ENCODE data around the gene PAQR6.

The PAQR6 gene

DNA sequence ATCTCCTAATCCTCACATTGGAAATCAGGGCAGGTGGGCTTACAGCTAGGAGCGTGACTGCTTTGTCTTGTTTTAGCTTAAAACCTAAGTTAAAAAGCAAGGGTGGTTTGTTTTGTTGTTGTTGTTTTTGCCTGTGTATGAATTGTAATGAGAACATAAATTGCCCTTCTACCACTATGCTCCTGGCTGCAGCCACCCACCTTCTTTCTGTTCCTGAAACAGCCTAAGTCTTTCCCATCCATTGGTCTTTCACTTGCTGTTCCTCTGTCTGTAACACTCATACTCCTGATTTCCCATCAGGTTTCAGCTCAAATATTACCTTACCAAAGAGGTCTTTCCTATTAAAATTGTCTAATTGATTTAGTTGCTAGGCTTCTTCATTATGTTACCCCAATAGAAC is 35.7 kb upstream of the PAQR6 start:
- Histone ChIP-seq H3K9ac (ENCODE audit: low read length in 2 of 2) (peak overlapping the region; percentile 87 to 93), H3K36me3 (ENCODE audit: control insufficient read depth in 2 of 2, insufficient read depth in 2 of 2, low read length in 2 of 2) (peaks cover under 1 to 8% of the 10 kb centered on the region in 2 donors), H3K27ac (ENCODE audit: low read length) (no peak overlapping the region)

GRCh38 chr1:156282479-156283222 is 34.8 kb upstream of the PAQR6 start, which contains the start of gene SMG5:
SMG5 (minus strand) TSS chr1:156282825; CDS start chr1:156282680, 145 bp downstream.
- H3K27me3 ChIP-seq (ENCODE audit: control insufficient read depth in 1 of 2, insufficient read depth in 2 of 2, low read length in 2 of 2) = no peaks in the 10 kb centered on the region
- peak within 1 kb of the TSS; percentile 83 to 95 for H3K4me3 ChIP-seq (ENCODE audit: low read length in 2 of 2)
- no peaks in the 10 kb centered on the region for H3K9me3 ChIP-seq (ENCODE audit: control insufficient read depth in 2 of 2, low read length in 2 of 2)
- peak within 1 kb of the TSS; percentile 76 for H3K27ac ChIP-seq (ENCODE audit: low read length)
- H3K9ac ChIP-seq (ENCODE audit: low read length in 2 of 2) = peak within 1 kb of the TSS; percentile 87 to 93
- H3K36me3 ChIP-seq (ENCODE audit: control insufficient read depth in 2 of 2, insufficient read depth in 2 of 2, low read length in 2 of 2) = peaks cover 5 to 15% of the 10 kb centered on the region in 2 donors
- H3K4me1 ChIP-seq (ENCODE audit: control insufficient read depth, insufficient read depth, low read length) = peaks cover 18% of the 10 kb centered on the region

More for the DNA sequence above, 35.7 kb upstream of the PAQR6 start:
- Histone ChIP-seq H3K9me3 (ENCODE audit: control insufficient read depth in 2 of 2, low read length in 2 of 2) (no peaks in the 10 kb centered on the region), H3K27me3 (ENCODE audit: control insufficient read depth in 1 of 2, insufficient read depth in 2 of 2, low read length in 2 of 2) (no peaks in the 10 kb centered on the region), H3K4me3 (ENCODE audit: low read length in 2 of 2) (peak overlapping the region; percentile 83 to 95), H3K4me1 (ENCODE audit: control insufficient read depth, insufficient read depth, low read length) (peaks cover 18% of the 10 kb centered on the region)

- Histone ChIP-seq H3K27ac (ENCODE audit: low read length) (peak overlapping the region; percentile 76), H3K27me3 (ENCODE audit: control insufficient read depth in 1 of 2, insufficient read depth in 2 of 2, low read length in 2 of 2) (no peaks in the 10 kb centered on the region), H3K9me3 (ENCODE audit: control insufficient read depth in 2 of 2, low read length in 2 of 2) (no peaks in the 10 kb centered on the region), H3K36me3 (ENCODE audit: control insufficient read depth in 2 of 2, insufficient read depth in 2 of 2, low read length in 2 of 2) (peaks cover 9 to 21% of the 10 kb centered on the region in 2 donors), H3K4me1 (ENCODE audit: control insufficient read depth, insufficient read depth, low read length) (peaks cover 18% of the 10 kb centered on the region), H3K9ac (ENCODE audit: low read length in 2 of 2) (peak overlapping the region; percentile 87 to 90), H3K4me3 (ENCODE audit: low read length in 2 of 2) (peak overlapping the region; percentile 83 to 95)
Measured at GRCh38 chr1:156281693-156282478, 34.0 kb upstream of the PAQR6 start.

GRCh38 chr1:156281281-156281680 is 33.4 kb upstream of the PAQR6 start:
- Histone ChIP-seq H3K9ac (ENCODE audit: low read length in 2 of 2) (peak overlapping the region; percentile 47 to 87), H3K9me3 (ENCODE audit: control insufficient read depth in 2 of 2, low read length in 2 of 2) (no peaks in the 10 kb centered on the region), H3K4me1 (ENCODE audit: control insufficient read depth, insufficient read depth, low read length) (peaks cover 18% of the 10 kb centered on the region), H3K4me3 (ENCODE audit: low read length in 2 of 2) (peak overlapping the region; percentile 83 to 95), H3K27ac (ENCODE audit: low read length) (no peak overlapping the region), H3K27me3 (ENCODE audit: control insufficient read depth in 1 of 2, insufficient read depth in 2 of 2, low read length in 2 of 2) (no peaks in the 10 kb centered on the region), H3K36me3 (ENCODE audit: control insufficient read depth in 2 of 2, insufficient read depth in 2 of 2, low read length in 2 of 2) (peaks cover 15 to 27% of the 10 kb centered on the region in 2 donors)

GRCh38 chr1:156279837-156280236 is 32.0 kb upstream of the PAQR6 start:
- no peak overlapping the region for H3K4me3 ChIP-seq (ENCODE audit: low read length in 2 of 2)
- no peak overlapping the region for H3K9ac ChIP-seq (ENCODE audit: low read length in 2 of 2)
- peaks cover 18% of the 10 kb centered on the region for H3K4me1 ChIP-seq (ENCODE audit: control insufficient read depth, insufficient read depth, low read length)
- H3K27ac ChIP-seq (ENCODE audit: low read length) = no peak overlapping the region
- H3K9me3 ChIP-seq (ENCODE audit: control insufficient read depth in 2 of 2, low read length in 2 of 2) = no peaks in the 10 kb centered on the region
- no peaks in the 10 kb centered on the region for H3K27me3 ChIP-seq (ENCODE audit: control insufficient read depth in 1 of 2, insufficient read depth in 2 of 2, low read length in 2 of 2)
- peaks cover 26 to 38% of the 10 kb centered on the region in 2 donors for H3K36me3 ChIP-seq (ENCODE audit: control insufficient read depth in 2 of 2, insufficient read depth in 2 of 2, low read length in 2 of 2)

DNA sequence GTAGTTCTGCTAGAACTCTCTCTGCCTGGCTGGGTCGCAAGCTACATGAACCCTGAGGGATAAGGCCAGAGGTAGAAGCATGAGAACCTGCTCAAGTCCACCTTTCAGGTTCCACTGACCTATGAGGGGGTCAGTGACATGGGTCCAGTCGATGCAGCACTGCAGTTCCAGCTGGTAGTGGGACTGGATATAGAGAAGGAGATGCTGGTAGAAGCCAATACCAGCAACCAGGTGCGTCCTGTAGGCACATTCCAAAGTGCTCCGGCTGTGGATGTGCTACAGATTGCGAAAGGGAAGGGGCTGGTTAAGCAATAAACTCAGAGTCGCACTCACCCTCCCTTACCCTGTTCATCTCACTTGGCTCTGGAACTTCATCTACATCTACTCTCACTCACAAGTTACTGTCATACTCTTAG is 29.1 kb upstream of the PAQR6 start:
- no peak overlapping the region for H3K4me3 ChIP-seq (ENCODE audit: low read length in 2 of 2)
- H3K9ac ChIP-seq (ENCODE audit: low read length in 2 of 2) = no peak overlapping the region
- no peaks in the 10 kb centered on the region for H3K9me3 ChIP-seq (ENCODE audit: control insufficient read depth in 2 of 2, low read length in 2 of 2)
- peaks cover 13% of the 10 kb centered on the region for H3K4me1 ChIP-seq (ENCODE audit: control insufficient read depth, insufficient read depth, low read length)
- H3K36me3 ChIP-seq (ENCODE audit: control insufficient read depth in 2 of 2, insufficient read depth in 2 of 2, low read length in 2 of 2) = peaks cover 50 to 62% of the 10 kb centered on the region in 2 donors
- H3K27ac ChIP-seq (ENCODE audit: low read length) = no peak overlapping the region
- H3K27me3 ChIP-seq (ENCODE audit: control insufficient read depth in 1 of 2, insufficient read depth in 2 of 2, low read length in 2 of 2) = no peaks in the 10 kb centered on the region

GRCh38 chr1:156276532-156276931 is 28.7 kb upstream of the PAQR6 start:
- Histone ChIP-seq H3K27ac (ENCODE audit: low read length) (no peak overlapping the region), H3K4me3 (ENCODE audit: low read length in 2 of 2) (no peak overlapping the region), H3K9ac (ENCODE audit: low read length in 2 of 2) (no peak overlapping the region), H3K27me3 (ENCODE audit: control insufficient read depth in 1 of 2, insufficient read depth in 2 of 2, low read length in 2 of 2) (no peaks in the 10 kb centered on the region), H3K9me3 (ENCODE audit: control insufficient read depth in 2 of 2, low read length in 2 of 2) (no peaks in the 10 kb centered on the region), H3K36me3 (ENCODE audit: control insufficient read depth in 2 of 2, insufficient read depth in 2 of 2, low read length in 2 of 2) (peaks cover 54 to 64% of the 10 kb centered on the region in 2 donors), H3K4me1 (ENCODE audit: control insufficient read depth, insufficient read depth, low read length) (peaks cover 9% of the 10 kb centered on the region)

- Histone ChIP-seq H3K36me3 (ENCODE audit: control insufficient read depth in 2 of 2, insufficient read depth in 2 of 2, low read length in 2 of 2) (peaks cover 62 to 74% of the 10 kb centered on the region in 2 donors), H3K4me3 (ENCODE audit: low read length in 2 of 2) (no peak overlapping the region), H3K4me1 (ENCODE audit: control insufficient read depth, insufficient read depth, low read length) (no peaks in the 10 kb centered on the region), H3K27ac (ENCODE audit: low read length) (no peak overlapping the region), H3K9ac (ENCODE audit: low read length in 2 of 2) (no peak overlapping the region), H3K9me3 (ENCODE audit: control insufficient read depth in 2 of 2, low read length in 2 of 2) (no peaks in the 10 kb centered on the region), H3K27me3 (ENCODE audit: control insufficient read depth in 1 of 2, insufficient read depth in 2 of 2, low read length in 2 of 2) (no peaks in the 10 kb centered on the region)
Measured at GRCh38 chr1:156270314-156270713, 22.5 kb upstream of the PAQR6 start.

- Histone ChIP-seq H3K9me3 (ENCODE audit: control insufficient read depth in 2 of 2, low read length in 2 of 2) (no peaks in the 10 kb centered on the region), H3K9ac (ENCODE audit: low read length in 2 of 2) (no peak overlapping the region), H3K27me3 (ENCODE audit: control insufficient read depth in 1 of 2, insufficient read depth in 2 of 2, low read length in 2 of 2) (no peaks in the 10 kb centered on the region), H3K4me1 (ENCODE audit: control insufficient read depth, insufficient read depth, low read length) (no peaks in the 10 kb centered on the region), H3K4me3 (ENCODE audit: low read length in 2 of 2) (no peak overlapping the region), H3K27ac (ENCODE audit: low read length) (no peak overlapping the region), H3K36me3 (ENCODE audit: control insufficient read depth in 2 of 2, insufficient read depth in 2 of 2, low read length in 2 of 2) (peaks cover 55 to 70% of the 10 kb centered on the region in 2 donors)
Measured at GRCh38 chr1:156268336-156268735, 20.5 kb upstream of the PAQR6 start.

DNA sequence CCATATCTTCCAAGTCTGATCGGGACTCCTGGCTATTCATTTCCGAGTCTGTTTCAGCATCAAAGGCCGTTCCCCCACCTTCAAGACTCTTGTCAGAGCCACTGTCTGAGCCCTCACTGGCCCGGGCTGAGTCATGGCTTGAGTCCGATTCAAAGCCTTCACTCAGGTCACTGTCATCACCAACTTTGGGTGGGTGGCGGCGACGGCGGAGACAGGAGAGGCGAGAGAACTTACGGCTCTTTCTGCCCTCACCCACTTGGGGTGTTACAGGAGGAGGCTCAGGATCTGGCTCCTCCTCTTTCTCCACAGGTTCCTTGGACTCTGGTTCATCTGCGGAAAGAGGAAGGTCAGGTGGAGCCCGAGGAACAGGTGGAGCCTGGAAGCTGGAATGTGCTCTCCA is 18.2 kb upstream of the PAQR6 start:
- Histone ChIP-seq H3K4me1 (ENCODE audit: control insufficient read depth, insufficient read depth, low read length) (no peaks in the 10 kb centered on the region), H3K9me3 (ENCODE audit: control insufficient read depth in 2 of 2, low read length in 2 of 2) (no peaks in the 10 kb centered on the region), H3K27me3 (ENCODE audit: control insufficient read depth in 1 of 2, insufficient read depth in 2 of 2, low read length in 2 of 2) (no peaks in the 10 kb centered on the region), H3K4me3 (ENCODE audit: low read length in 2 of 2) (no peak overlapping the region), H3K36me3 (ENCODE audit: control insufficient read depth in 2 of 2, insufficient read depth in 2 of 2, low read length in 2 of 2) (peaks cover 57 to 69% of the 10 kb centered on the region in 2 donors), H3K27ac (ENCODE audit: low read length) (no peak overlapping the region), H3K9ac (ENCODE audit: low read length in 2 of 2) (no peak overlapping the region)
